Hematopoietic multipotent progenitor cell (in vitro differentiated cells): Measurements from ENCODE around the gene TRIM41. TPM values are rescaled to one million over a fixed set of nuclear protein-coding genes. Genes with fewer than 3 reads are reported as not detected.
"Not testable (repeated sequence)": the region's sequence is repeated elsewhere in the genome, so short reads cannot be mapped to it uniquely, and the experiment has no call there.

Experiments used
- DNase-seq, 3 donors: peaks; one replicate each; pipeline ENCODE4 v3.0.0-alpha.2; 2011 to 2015; ENCODE audit warnings: low read depth in 2 of 3, low spot score in 2 of 3
- total RNA-seq: library from RNA; depleted of rRNA; stranded (reverse); fragments of >200 nt; gene quantifications from one replicate; pipeline ENCODE4 v1.2.3, GENCODE V29; 2012

TRIM41 gene
- total RNA-seq: 17.0 TPM

DNA sequence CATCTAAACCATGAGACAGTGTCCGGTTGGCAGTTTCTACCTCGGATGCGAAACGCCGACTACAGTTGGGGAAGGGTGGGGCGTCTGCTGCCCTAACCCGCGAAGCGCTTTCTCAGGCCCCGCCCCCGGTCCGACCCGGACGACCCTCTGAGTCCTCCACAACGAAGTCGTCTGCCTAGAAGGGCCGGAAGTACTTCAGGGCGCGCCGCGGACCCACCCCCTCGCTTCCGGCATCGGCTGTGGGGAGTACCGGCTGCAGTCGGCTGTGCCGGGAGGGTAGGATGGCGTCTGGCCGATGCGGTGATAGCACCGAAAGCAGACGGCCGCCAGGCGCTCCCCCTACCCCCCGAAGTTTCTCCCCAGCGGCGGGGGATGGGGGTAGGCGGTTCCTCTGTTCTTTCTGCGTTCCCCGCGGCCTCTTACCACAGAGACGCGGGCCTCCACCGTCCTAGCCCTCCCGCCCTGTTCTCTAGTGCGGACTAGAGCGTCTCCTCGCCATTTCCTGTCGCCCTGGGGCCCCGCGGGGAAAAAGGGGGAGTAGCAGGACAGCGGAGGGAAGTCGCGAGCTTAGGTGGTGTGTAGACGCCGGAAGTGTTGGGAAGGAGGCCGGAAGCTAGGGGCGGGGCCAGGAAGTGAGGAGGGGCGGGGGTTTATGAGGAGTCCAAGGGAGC is at the start of gene TRIM41:
Gene TRIM41 (plus strand): TSS at position 224 of the 671 bp plus-strand sequence. CDS start 719 bp downstream, outside the sequence.
- DNase-seq: peak; percentile 92 to 99 (median 99)

- DNase-seq: peak in 2 of 3 donors; percentile 59 to 74
Observed at GRCh38 chr5:181173420-181174342, 49.4 kb upstream of the TRIM41 start.

DNA sequence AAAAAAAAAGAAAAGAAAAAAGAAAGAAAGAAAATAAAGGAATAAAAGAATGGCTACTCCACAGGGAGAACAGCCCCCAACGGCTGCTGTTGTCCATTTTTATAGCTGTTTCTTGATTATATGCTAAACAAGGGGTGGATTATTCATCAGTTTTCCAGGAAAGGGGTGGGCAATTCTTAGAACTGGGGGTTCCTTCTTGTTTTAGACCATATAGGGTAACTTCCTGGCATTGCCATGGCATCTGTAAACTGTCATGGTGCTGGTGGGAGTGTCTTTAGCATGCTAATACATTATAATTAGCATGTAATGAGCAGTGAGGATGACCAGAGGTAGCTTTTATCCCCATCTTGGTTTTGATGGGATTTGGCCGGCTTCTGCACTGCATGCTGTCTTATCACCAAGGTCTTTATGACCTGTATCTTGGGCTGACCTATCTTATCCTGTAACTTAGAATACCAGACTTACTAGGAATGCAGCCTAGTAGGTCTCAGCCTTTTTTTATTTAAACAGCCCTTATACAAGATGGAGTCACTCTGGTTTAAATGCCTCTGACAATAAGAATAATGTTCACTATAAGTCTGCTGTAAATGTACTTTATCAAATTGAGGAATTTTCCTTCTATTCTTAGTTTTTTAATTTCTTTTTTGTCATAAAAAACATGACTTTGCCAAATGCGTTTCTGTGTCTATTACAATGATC is 46.7 kb upstream of the TRIM41 start:
- no peak for DNase-seq

DNA sequence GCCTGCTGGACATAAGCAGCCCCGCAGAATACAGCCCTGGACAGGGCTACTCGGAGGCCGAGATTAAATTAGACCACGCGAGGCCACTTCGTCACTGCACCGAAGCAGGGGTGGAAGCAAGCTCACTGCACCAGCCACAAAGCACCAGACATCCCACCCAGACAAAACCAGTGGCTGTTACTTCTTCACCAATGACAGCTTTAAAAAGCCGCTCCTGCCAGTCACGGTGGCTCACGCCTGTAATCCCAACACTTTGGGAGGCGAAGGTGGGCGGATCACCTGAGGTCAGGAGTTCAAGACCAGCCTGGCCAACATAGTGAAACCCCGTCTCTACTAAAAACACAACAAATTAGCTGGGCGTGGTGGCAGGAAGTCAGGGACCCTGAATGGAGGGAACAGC is 45.5 kb upstream of the TRIM41 start:
- not testable (repeated sequence) for DNase-seq

- peak in 2 of 3 donors; percentile 66 to 73 for DNase-seq
Observed at GRCh38 chr5:181181650-181182565, 41.2 kb upstream of the TRIM41 start.

GRCh38 chr5:181182651-181183050 is 40.4 kb upstream of the TRIM41 start:
- DNase-seq: no peak

- DNase-seq: no peak
Observed at GRCh38 chr5:181184845-181185216, 38.2 kb upstream of the TRIM41 start.

GRCh38 chr5:181185560-181185959 is 37.5 kb upstream of the TRIM41 start:
- DNase-seq: no peak

- DNase-seq: no peak
Observed at GRCh38 chr5:181186022-181186421, 37.1 kb upstream of the TRIM41 start.

GRCh38 chr5:181186986-181187499 is 36.0 kb upstream of the TRIM41 start:
- DNase-seq: no peak

DNA sequence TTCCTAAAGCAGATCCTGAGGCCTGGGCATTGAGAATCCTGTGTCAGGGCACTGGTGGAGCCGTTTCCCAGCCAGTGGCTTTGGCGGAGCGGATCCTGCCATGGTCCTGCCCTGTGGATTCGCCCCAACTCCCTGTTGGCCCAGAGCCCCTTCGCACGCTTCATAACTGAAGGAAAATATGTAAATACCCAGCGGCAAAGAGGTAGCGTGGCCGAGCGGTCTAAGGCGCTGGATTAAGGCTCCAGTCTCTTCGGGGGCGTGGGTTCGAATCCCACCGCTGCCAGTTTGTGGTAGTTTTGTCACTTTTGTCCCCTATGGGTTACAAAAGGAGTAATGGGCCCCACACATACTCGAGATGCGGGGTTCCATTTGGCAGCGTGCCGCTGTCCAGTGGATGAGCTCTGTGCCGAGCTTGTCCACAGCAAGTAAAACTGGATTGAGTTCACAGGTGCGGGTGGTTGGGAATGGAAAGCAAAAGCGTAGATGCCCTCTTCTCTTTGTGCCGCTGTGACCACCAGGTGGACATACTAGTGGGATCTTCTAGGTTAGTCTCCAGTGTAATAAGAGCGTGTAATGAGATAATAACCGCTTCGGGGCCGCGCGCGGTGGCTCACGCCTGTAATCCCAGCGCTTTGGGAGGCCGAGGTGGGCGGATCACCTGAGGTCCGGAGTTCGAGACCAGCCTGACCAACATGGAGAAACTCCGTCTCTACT is 35.4 kb upstream of the TRIM41 start:
- DNase-seq: peak in 2 of 3 donors; percentile 64 to 86

- DNase-seq: peak; percentile 70 to 90 (median 71)
Observed at GRCh38 chr5:181188700-181189362, 34.2 kb upstream of the TRIM41 start.

DNA sequence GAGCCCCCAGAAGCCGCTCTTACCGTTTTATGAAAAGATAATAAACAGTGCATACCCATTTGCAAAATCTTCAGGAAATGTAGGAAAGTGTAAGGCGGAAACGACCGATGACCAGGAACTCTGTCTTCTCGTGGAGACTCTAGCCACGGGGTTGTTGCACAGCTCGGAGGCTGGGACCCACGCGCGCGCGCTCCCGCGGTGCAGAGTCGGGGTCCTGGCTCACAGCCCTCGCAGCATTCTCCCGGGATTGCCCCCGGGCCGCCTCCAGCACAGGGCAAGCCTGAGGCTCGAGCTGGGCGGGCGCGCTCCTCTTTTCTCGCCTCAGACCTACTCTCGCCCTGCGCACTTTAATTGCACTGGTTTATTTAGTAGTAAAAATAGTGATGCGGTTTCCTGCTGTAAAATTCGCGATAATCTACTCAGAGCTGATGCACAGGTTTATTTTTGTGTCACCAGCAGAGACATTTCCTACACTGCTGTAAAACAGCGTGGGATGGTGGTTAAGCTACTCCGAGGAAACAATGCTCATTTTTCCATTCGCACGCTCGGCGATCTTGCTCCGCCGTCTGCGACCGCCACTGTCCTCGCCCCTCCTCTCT is 33.6 kb upstream of the TRIM41 start:
- peak in 1 of 3 donors; percentile 51 for DNase-seq

- DNase-seq: no peak
Observed at GRCh38 chr5:181189962-181190710, 32.9 kb upstream of the TRIM41 start.

GRCh38 chr5:181190711-181191525 is 32.2 kb upstream of the TRIM41 start:
- DNase-seq: peak in 1 of 3 donors; percentile 52

GRCh38 chr5:181191526-181192336 is 31.4 kb upstream of the TRIM41 start:
- DNase-seq: peak; percentile 93 to 99 (median 95)
